ENCODE measurements around the gene ASB18. TPM values are rescaled to one million over a fixed set of nuclear protein-coding genes. Genes with fewer than 3 reads are reported as not detected.
A peak's percentile ranks its signal among the peaks of the same experiment; 100 is the strongest.

Gene ASB18
- total RNA-seq, 1 experiment from 2014 or later: not detected

DNA sequence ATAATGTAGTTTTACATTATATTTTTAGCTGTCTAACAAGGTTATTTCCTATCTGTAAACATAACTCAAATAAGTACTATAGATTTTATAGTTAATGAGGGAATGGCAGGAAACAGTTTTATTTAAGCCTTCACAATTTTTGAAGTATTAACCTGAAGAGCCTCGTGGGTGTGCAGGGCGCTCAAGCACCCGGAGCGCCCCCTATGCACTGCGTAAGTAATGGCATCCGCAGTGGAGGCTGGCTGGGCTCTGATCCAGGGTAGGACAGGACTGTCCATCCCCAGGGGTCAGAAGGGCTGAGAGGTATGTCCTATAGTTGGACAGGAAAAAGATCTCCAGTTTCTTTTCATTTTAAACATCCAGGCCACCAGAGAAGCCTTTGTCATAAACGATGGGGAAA lies 87.8 kb downstream of the ASB18 start:
- TF ChIP-seq, protein P1, sequence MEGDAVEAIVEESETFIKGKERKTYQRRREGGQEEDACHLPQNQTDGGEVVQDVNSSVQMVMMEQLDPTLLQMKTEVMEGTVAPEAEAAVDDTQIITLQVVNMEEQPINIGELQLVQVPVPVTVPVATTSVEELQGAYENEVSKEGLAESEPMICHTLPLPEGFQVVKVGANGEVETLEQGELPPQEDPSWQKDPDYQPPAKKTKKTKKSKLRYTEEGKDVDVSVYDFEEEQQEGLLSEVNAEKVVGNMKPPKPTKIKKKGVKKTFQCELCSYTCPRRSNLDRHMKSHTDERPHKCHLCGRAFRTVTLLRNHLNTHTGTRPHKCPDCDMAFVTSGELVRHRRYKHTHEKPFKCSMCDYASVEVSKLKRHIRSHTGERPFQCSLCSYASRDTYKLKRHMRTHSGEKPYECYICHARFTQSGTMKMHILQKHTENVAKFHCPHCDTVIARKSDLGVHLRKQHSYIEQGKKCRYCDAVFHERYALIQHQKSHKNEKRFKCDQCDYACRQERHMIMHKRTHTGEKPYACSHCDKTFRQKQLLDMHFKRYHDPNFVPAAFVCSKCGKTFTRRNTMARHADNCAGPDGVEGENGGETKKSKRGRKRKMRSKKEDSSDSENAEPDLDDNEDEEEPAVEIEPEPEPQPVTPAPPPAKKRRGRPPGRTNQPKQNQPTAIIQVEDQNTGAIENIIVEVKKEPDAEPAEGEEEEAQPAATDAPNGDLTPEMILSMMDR (IDR thresholded peaks at IDR 0.05; ENCODE audit: insufficient read depth in 1 of 2, low read depth in 1 of 2, low read length in 1 of 2, severe bottlenecking in 1 of 2, unreplicated experiment in 1 of 2): peak; percentile 23 to 26
- no peaks in the 10 kb centered on the region for H3K9me3 ChIP-seq
- intact Hi-C loops (cut with micrococcal nuclease; ENCODE audit: unreplicated experiment): no loop called here
- no peaks in the 10 kb centered on the region for H3K36me3 ChIP-seq (ENCODE audit: control insufficient read depth, insufficient read depth, low read length)
- no TSS peak for BruUV-seq (replicated peaks)
- DNase-seq: no peak
- no peaks in the 10 kb centered on the region for H3K9me3 Mint-ChIP-seq (ENCODE audit: unreplicated experiment)
- POLR2A ChIA-PET: no interaction called here
- H3K4me3 Mint-ChIP-seq (ENCODE audit: unreplicated experiment): no peak overlapping the region
- CTCF ChIA-PET: no interaction called here
- H3K4me1 ChIP-seq: 0 out of 2 replicates have a peak, but pooled peaks cover 3% of the 10 kb centered on the region
- H3K27ac Mint-ChIP-seq (ENCODE audit: unreplicated experiment): no peak overlapping the region
- H3K27me3 ChIP-seq (replicated peaks; ENCODE audit: control insufficient read depth, insufficient read depth, low read length): no peaks in the 10 kb centered on the region
- H3K4me1 Mint-ChIP-seq (ENCODE audit: low read depth, unreplicated experiment): no peaks in the 10 kb centered on the region
- H3K36me3 Mint-ChIP-seq (ENCODE audit: insufficient read depth, unreplicated experiment): peaks cover 7% of the 10 kb centered on the region
- H3K4me3 ChIP-seq (ENCODE audit: low read depth, low read length): no peak overlapping the region
- no peaks in the 10 kb centered on the region for H3K27me3 Mint-ChIP-seq (ENCODE audit: insufficient read depth, unreplicated experiment)

DNA sequence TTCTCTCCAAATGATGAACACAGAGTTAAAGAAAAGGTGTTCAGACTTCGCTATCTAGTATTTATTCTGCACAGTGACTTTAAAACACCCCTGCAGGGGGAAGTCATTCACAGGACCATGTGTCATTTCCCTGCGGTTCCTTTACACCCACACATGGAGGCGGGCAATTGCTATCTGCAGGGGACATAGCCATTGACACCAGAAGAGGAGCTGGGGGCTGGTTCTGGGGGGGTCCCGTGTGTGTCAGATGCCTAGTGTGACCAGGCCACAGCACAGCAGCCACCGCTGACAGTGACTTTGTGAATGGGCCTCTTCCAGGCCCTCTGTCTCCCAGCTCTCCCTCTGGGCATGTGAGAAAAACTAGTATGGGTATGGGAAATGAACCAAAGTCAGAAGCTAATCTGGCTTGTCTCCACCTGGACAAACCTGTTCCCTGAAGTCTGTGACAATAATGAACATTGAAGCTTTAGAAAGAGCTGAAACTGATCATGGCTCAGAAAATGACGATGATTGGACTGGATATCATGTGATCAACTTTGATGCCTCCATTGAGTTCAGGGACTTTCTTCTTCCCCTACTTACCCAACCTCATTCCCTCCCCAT lies 88.6 kb downstream of the ASB18 start:
- CTCF ChIA-PET: no interaction called here
- H3K27me3 ChIP-seq (replicated peaks; ENCODE audit: control insufficient read depth, insufficient read depth, low read length): no peaks in the 10 kb centered on the region
- H3K9me3 ChIP-seq: no peaks in the 10 kb centered on the region
- POLR2A ChIA-PET: no interaction called here
- 0 out of 2 replicates have a peak, but pooled peaks cover 3% of the 10 kb centered on the region for H3K4me1 ChIP-seq
- TF ChIP-seq, protein P1 (IDR thresholded peaks at IDR 0.05; ENCODE audit: insufficient read depth in 1 of 2, low read depth in 1 of 2, low read length in 1 of 2, severe bottlenecking in 1 of 2, unreplicated experiment in 1 of 2): no peak
- no peak overlapping the region for H3K27ac Mint-ChIP-seq (ENCODE audit: unreplicated experiment)
- BruUV-seq (replicated peaks): no TSS peak
- no peak for DNase-seq
- no peaks in the 10 kb centered on the region for H3K36me3 ChIP-seq (ENCODE audit: control insufficient read depth, insufficient read depth, low read length)
- H3K27me3 Mint-ChIP-seq (ENCODE audit: insufficient read depth, unreplicated experiment): no peaks in the 10 kb centered on the region
- peaks cover 7% of the 10 kb centered on the region for H3K36me3 Mint-ChIP-seq (ENCODE audit: insufficient read depth, unreplicated experiment)
- H3K4me3 ChIP-seq (ENCODE audit: low read depth, low read length): no peak overlapping the region
- no peaks in the 10 kb centered on the region for H3K9me3 Mint-ChIP-seq (ENCODE audit: unreplicated experiment)
- intact Hi-C loops (cut with micrococcal nuclease; ENCODE audit: unreplicated experiment): no loop called here
- H3K4me1 Mint-ChIP-seq (ENCODE audit: low read depth, unreplicated experiment): no peaks in the 10 kb centered on the region
- H3K4me3 Mint-ChIP-seq (ENCODE audit: unreplicated experiment): no peak overlapping the region

DNA sequence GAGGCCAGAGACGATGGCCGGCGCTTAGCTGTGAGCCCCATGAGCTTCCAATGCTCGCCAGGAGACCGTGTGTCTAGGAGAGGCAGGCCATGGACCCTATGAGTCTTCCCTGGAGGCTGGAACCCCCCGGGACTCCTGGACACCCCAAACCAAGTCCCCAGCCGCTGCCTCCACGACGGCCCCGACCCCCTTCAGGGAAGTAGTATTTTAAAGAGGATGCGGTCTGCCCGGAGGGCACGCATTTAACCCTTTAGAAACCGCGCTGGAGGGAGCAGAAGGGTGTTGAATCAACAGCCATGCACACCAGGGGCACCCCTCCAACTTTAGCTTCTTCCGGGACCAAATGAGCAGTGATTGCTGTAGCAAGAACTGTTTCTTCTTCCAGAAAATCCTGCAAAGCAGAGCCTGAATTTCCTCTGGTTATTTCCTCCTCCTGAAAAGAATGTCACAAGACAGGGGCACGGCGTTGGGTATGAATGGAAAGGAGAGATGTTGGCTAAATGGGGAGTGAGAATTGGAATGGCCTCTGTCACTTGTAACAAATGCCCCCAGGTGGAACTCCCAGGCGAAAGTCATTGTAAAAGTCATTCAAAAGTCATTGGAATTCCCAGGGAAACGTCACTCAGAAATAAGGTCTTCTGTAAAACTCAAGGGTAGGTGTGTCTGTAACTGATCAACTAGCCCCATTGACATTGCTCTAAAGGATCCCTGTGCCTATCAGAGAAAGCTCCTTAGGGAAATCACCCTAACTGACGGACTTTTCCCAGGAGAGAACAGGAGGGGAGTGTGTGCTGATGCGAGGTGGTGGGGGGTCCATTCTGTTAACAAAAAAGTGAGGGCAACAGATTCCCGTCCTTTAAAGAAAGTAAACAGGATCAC lies 90.2 kb downstream of the ASB18 start:
- no peak overlapping the region for H3K27ac Mint-ChIP-seq (ENCODE audit: unreplicated experiment)
- H3K4me3 ChIP-seq (ENCODE audit: low read depth, low read length): no peak overlapping the region
- H3K9me3 ChIP-seq: no peaks in the 10 kb centered on the region
- no TSS peak for BruUV-seq (replicated peaks)
- ChIA-PET POLR2A (no interaction called here), CTCF (no interaction called here)
- no peaks in the 10 kb centered on the region for H3K27me3 ChIP-seq (replicated peaks; ENCODE audit: control insufficient read depth, insufficient read depth, low read length)
- intact Hi-C loops (cut with micrococcal nuclease; ENCODE audit: unreplicated experiment): no loop called here
- peaks cover 7% of the 10 kb centered on the region for H3K36me3 Mint-ChIP-seq (ENCODE audit: insufficient read depth, unreplicated experiment)
- H3K27me3 Mint-ChIP-seq (ENCODE audit: insufficient read depth, unreplicated experiment): no peaks in the 10 kb centered on the region
- H3K4me1 ChIP-seq: 0 out of 2 replicates have a peak, but pooled peaks cover 3% of the 10 kb centered on the region
- no peaks in the 10 kb centered on the region for H3K4me1 Mint-ChIP-seq (ENCODE audit: low read depth, unreplicated experiment)
- DNase-seq: no peak
- TF ChIP-seq, protein P1 (IDR thresholded peaks at IDR 0.05; ENCODE audit: insufficient read depth in 1 of 2, low read depth in 1 of 2, low read length in 1 of 2, severe bottlenecking in 1 of 2, unreplicated experiment in 1 of 2): no peak
- peak overlapping the region; percentile 11 for H3K4me3 Mint-ChIP-seq (ENCODE audit: unreplicated experiment)
- H3K36me3 ChIP-seq (ENCODE audit: control insufficient read depth, insufficient read depth, low read length): no peaks in the 10 kb centered on the region
- H3K9me3 Mint-ChIP-seq (ENCODE audit: unreplicated experiment): no peaks in the 10 kb centered on the region
